Measurements from ENCODE around the gene NAPA. TPM values are rescaled to one million over a fixed set of nuclear protein-coding genes. Genes with fewer than 3 reads are reported as not detected.

NAPA gene
- total RNA-seq, 1 donor from 2014 or later: 63.0 TPM

DNA sequence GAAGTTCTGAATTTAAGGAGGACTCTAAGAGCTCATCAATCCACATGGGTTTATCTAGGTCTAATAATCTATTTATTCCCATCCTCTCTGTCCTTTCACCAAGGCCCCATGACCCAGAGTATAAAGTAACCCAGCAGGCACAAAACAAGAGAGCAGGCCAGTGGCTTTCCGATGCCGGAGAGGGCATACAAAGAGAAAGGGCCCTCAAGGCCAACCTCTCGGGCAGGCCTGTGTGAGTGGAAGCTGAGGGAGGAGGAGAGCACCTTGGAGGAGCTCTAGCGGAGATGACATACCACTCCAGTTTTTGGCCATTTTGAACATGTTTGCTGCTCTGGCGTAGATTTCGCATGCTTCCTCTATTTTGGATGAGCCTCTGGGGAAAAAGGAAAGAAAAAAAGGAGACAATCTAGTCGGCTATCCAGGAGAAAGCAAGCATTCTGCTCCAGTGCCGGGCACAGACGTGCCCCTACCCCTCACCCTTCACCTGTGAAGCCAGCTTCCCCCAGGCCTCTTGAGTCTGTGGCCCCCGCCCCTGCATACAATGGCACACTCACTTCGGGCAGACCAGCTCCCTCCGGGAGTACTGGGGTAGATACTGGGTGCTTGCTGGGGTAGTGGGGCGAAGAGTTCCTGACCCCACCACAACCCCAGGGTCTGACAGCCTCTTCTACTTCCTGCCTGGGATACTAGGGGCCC lies 11.6 kb downstream of the NAPA start:
- H3K27ac Mint-ChIP-seq: no peak overlapping the region
- H3K27me3 Mint-ChIP-seq: no peaks in the 10 kb centered on the region
- peaks cover 3% of the 10 kb centered on the region for H3K36me3 Mint-ChIP-seq

DNA sequence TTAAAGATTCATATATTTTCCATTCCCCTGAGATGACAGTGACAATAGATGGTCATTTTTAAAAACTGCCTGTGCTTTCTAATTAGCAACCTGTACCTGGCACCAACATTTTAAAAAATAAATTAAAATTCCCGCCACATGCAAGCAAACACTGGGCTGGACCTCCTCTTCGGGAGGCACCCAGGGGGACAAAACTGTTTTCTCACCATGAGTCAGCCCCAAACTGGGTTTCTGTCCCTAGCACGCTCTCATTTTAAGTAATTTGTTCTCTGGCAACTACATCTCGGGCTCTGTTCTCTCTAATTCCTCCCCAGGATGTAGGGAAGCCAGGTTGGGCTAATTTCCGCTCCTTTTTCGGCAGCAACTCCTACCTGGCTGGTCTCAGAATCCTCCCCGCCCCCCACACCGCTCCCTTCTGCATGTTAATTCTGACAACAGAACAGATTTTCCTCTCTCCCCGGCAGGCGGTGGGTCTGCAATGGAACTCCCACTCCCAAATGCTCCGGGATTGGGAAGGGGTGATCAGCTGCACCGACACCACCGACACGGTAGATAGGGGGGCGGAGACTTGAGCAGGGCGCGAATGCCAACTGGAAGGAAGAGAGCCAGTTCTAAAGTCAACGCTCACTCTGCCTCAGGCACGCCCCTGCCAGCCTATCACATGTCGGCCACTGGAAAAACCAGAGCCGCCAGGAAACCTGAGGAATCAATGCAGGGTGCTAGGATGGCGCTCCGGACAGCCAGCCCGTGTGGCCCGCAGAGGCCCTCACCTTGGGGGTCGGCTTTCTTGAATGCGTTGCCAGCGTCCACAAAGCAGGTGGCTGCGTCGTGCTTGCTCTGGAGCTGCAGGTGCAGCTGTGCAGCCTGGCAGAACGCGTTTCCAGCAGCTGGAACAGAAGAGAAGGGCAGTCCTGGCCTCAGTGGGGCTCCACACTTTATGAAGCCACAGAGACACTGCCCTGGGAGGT lies 14.7 kb downstream of the NAPA start:
- TF ChIP-seq, protein P1, sequence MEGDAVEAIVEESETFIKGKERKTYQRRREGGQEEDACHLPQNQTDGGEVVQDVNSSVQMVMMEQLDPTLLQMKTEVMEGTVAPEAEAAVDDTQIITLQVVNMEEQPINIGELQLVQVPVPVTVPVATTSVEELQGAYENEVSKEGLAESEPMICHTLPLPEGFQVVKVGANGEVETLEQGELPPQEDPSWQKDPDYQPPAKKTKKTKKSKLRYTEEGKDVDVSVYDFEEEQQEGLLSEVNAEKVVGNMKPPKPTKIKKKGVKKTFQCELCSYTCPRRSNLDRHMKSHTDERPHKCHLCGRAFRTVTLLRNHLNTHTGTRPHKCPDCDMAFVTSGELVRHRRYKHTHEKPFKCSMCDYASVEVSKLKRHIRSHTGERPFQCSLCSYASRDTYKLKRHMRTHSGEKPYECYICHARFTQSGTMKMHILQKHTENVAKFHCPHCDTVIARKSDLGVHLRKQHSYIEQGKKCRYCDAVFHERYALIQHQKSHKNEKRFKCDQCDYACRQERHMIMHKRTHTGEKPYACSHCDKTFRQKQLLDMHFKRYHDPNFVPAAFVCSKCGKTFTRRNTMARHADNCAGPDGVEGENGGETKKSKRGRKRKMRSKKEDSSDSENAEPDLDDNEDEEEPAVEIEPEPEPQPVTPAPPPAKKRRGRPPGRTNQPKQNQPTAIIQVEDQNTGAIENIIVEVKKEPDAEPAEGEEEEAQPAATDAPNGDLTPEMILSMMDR (conservative IDR thresholded peaks at IDR 0.05): no peak
- DNase-seq (ENCODE audit: extremely low spot score, unreplicated experiment): no peak
- Mint-ChIP-seq H3K4me1 (ENCODE audit: unreplicated experiment) (no peaks in the 10 kb centered on the region), H3K4me3 (no peak overlapping the region), H3K27me3 (no peaks in the 10 kb centered on the region), H3K36me3 (peaks cover 6% of the 10 kb centered on the region), H3K9me3 (no peaks in the 10 kb centered on the region), H3K27ac (no peak overlapping the region)

More for the DNA sequence above, 11.6 kb downstream of the NAPA start:
- H3K9me3 Mint-ChIP-seq: no peaks in the 10 kb centered on the region
- no peaks in the 10 kb centered on the region for H3K4me1 Mint-ChIP-seq (ENCODE audit: unreplicated experiment)
- H3K4me3 Mint-ChIP-seq: no peak overlapping the region
- DNase-seq (ENCODE audit: extremely low spot score, unreplicated experiment): no peak
- TF ChIP-seq, protein P1 (conservative IDR thresholded peaks at IDR 0.05): no peak

DNA sequence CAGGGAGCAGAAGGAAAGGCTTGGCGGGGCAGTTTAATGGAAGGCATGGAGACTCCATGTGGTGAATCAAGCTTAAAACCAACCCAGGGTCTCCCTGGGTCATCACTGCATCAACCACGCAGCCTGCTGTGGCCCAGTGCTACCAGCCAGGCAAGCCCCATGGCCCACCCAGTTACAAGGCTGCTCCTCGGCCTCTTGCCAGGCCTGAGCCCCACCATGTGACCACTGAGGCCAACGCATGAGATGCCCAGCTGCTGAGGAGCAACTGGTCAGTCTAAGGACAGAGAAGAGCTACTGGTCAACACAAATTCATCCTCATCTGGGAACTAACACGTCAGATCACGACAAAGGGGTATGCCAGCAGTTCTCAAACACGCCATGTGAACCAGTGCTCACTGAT lies 15.5 kb downstream of the NAPA start:
- DNase-seq (ENCODE audit: extremely low spot score, unreplicated experiment): no peak
- H3K4me3 Mint-ChIP-seq: no peak overlapping the region
- TF ChIP-seq, protein P1 (conservative IDR thresholded peaks at IDR 0.05): no peak
- H3K27ac Mint-ChIP-seq: no peak overlapping the region
- H3K27me3 Mint-ChIP-seq: no peaks in the 10 kb centered on the region
- H3K9me3 Mint-ChIP-seq: no peaks in the 10 kb centered on the region
- peaks cover 6% of the 10 kb centered on the region for H3K36me3 Mint-ChIP-seq
- H3K4me1 Mint-ChIP-seq (ENCODE audit: unreplicated experiment): no peaks in the 10 kb centered on the region

DNA sequence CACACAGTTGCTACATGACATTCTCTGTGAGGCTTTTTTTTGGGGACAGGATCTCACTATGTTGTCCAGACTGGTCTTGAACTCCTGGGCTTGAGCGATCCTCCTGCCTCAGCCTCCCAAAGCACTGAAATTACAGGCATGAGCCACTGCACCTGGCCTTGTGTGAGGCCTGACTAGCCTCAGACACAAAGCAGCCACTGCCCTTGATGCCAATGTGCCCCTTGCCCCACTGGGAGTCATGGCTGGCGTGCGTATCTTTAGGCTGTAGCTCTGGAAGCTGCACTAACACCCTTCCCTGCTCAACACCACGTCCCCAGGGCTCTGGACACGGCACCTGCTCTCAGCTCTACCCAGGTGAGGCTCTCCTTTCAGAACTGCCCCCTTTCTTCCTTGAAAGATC lies 16.3 kb downstream of the NAPA start:
- peaks cover 6% of the 10 kb centered on the region for H3K36me3 Mint-ChIP-seq
- H3K27ac Mint-ChIP-seq: no peak overlapping the region
- no peak overlapping the region for H3K4me3 Mint-ChIP-seq
- DNase-seq (ENCODE audit: extremely low spot score, unreplicated experiment): no peak
- no peaks in the 10 kb centered on the region for H3K4me1 Mint-ChIP-seq (ENCODE audit: unreplicated experiment)
- no peaks in the 10 kb centered on the region for H3K27me3 Mint-ChIP-seq
- H3K9me3 Mint-ChIP-seq: no peaks in the 10 kb centered on the region
- TF ChIP-seq, protein P1 (conservative IDR thresholded peaks at IDR 0.05): no peak

DNA sequence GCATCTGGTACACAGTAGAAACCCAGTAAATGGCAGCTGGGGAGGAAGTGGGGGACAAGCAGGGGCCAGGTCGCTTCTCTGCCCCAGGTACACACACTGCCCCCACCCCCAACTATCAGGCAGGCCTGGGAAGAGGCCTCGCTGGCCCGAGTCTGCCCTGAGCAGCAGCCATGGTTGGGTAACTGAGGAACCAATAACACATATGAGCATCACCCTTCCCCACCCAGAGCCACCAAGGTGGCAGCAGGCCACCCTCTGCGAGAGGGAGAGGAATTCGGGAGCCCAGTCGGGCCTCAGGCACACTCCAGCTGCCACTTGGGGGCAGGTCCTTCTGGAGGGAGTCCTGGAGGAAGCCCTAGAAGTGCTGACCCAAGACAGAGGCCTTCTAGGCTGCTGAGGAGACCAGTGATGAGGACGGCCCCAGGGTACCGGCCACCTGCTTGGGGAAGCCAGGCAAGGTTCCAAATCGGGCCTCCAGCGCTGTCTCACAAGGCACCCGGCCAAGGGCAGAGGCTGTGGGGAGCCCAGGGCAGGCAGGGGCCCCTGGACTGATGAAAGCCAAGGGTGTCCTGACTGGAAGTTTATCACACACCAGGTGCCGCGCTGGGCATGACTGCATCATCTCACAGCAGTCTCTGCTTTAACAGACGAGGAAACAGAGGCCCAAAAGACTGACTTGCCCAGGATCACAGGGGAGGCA lies 16.9 kb downstream of the NAPA start:
- H3K36me3 Mint-ChIP-seq: peaks cover 6% of the 10 kb centered on the region
- H3K9me3 Mint-ChIP-seq: no peaks in the 10 kb centered on the region
- TF ChIP-seq, protein P1 (conservative IDR thresholded peaks at IDR 0.05): no peak
- no peak overlapping the region for H3K27ac Mint-ChIP-seq
- H3K4me3 Mint-ChIP-seq: no peak overlapping the region
- no peaks in the 10 kb centered on the region for H3K27me3 Mint-ChIP-seq
- no peak for DNase-seq (ENCODE audit: extremely low spot score, unreplicated experiment)
- H3K4me1 Mint-ChIP-seq (ENCODE audit: unreplicated experiment): no peaks in the 10 kb centered on the region
